OCI-LY7 (cell line): ENCODE measurements around the gene DHRSX.

Experiments used
- CTCF ChIP-seq: fragments of 200-600 bp; sonication (generic); conservative IDR thresholded peaks from 2 replicates; pipeline ENCODE4 v1.5.1; 2014; ENCODE audit warnings: mild to moderate bottlenecking, antibody characterized with exemption, low read length, moderate library complexity, mixed read lengths
- EZH2phosphoT487 ChIP-seq: fragments of 200-600 bp; sonication (generic); IDR thresholded peaks from 2 replicates; pipeline ENCODE4 v1.6.1; 2018; ENCODE audit warnings: low read depth, borderline replicate concordance, mild to moderate bottlenecking, mixed run types, antibody characterized with exemption, low read length, moderate library complexity, mixed read lengths

DNA sequence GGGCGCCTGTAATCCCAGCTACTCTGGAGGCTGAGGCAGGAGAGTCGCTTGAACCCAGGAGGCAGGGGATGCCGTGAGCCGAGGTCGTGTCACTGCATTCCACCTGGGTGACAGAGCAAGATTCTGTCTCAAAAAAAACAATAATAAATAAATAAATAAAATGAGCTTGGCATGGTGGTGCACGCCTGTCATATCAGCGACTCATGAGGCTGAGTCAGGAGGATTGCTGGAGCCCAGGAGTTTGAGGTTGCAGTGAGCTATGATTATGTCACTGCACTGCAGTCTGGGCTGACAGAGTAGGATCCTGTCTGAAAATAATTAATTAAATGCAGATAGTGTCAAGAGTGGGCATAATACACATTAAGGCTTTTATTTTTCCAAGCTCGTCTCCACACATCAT is 77.5 kb downstream of the DHRSX start:
- TF ChIP-seq CTCF: no peak
- TF ChIP-seq EZH2phosphoT487: no peak
